ENCODE results near the gene HNRNPLL. TPM values are rescaled to one million over a fixed set of nuclear protein-coding genes. Genes with fewer than 3 reads are reported as not detected.

The HNRNPLL gene
- total and polyA plus RNA-seq, 2 of the 8 experiments (the other 6 are each of a cell fraction or from before 2014, with no cell fraction given): 18.6 to 69.3 TPM

- Histone ChIP-seq H4K5ac (ENCODE audit: insufficient read length, low read depth, low read length) (no peak overlapping the region), H3K79me2 (ENCODE audit: control insufficient read depth in 1 of 2, insufficient read depth in 2 of 2, low read length in 2 of 2) (peaks cover 24 to 98% of the 10 kb centered on the region in 2 experiments), H3K4me1 (replicated peaks in 1 of 4; ENCODE audit: control insufficient read depth in 3 of 4, insufficient read depth in 4 of 4, low read length in 3 of 4) (peaks cover 0 to 6% (median 4%) of the 10 kb centered on the region in 4 experiments; a peak in 4 of 7 replicates), H2BK15ac (ENCODE audit: low read length) (no peak overlapping the region), H3K9me3 (ENCODE audit: insufficient read depth in 2 of 2, low read depth in 1 of 2, low read length in 1 of 2) (no peaks in the 10 kb centered on the region), H4K20me1 (replicated peaks in 1 of 2; ENCODE audit: control insufficient read depth in 1 of 2, insufficient read depth in 2 of 2, low read length in 2 of 2) (peaks cover 6 to 23% of the 10 kb centered on the region in 2 experiments), H3K9ac (replicated peaks in 1 of 4; ENCODE audit: extremely low read depth in 1 of 4, low read depth in 3 of 4, low read length in 3 of 4) (no peak overlapping the region), H3K14ac (ENCODE audit: insufficient read length) (no peak overlapping the region), H4K8ac (ENCODE audit: extremely low read depth, insufficient read depth, low read length) (no peak overlapping the region), H2BK120ac (replicated peaks; ENCODE audit: low read depth, low read length) (no peak overlapping the region), H3K23me2 (ENCODE audit: low read depth, low read length) (0 out of 2 replicates have a peak, but pooled peaks cover 2% of the 10 kb centered on the region), H3K36me3 (ENCODE audit: control insufficient read depth in 2 of 4, insufficient read depth in 4 of 4, low read length in 3 of 4) (peaks cover 0 to under 1% (median 0%) of the 10 kb centered on the region in 4 experiments; a peak in 1 of 8 replicates), H2AK5ac (ENCODE audit: low read depth, low read length) (no peak overlapping the region), H3K4ac (replicated peaks; ENCODE audit: insufficient read length, low read depth, low read length) (no peak overlapping the region), H3K18ac (ENCODE audit: extremely low read depth, low read length) (no peak overlapping the region), H3K56ac (replicated peaks; ENCODE audit: insufficient read length, low read depth, low read length) (no peak overlapping the region), H3K79me1 (ENCODE audit: low read depth, low read length) (no peaks in the 10 kb centered on the region; the same call in 1 of the 2 replicates), H2BK5ac (ENCODE audit: low read depth, low read length) (no peak overlapping the region), H4K91ac (replicated peaks; ENCODE audit: insufficient read length, low read length) (no peak overlapping the region), H3K23ac (ENCODE audit: insufficient read length) (no peak overlapping the region), H3K4me2 (ENCODE audit: insufficient read depth in 1 of 2, low read depth in 2 of 2, low read length in 2 of 2) (no peak overlapping the region), H2BK12ac (ENCODE audit: low read depth, low read length) (no peak overlapping the region), H2AFZ (ENCODE audit: low read length) (no peak overlapping the region), H3K4me3 (ENCODE audit: extremely low read depth in 1 of 4, insufficient read depth in 2 of 4, low read depth in 3 of 4, low read length in 4 of 4) (no peak overlapping the region), H2BK20ac (ENCODE audit: low read length) (no peak overlapping the region), H3K27ac (ENCODE audit: low read depth, low read length) (no peak overlapping the region), H3K27me3 (replicated peaks in 1 of 4; ENCODE audit: control insufficient read depth in 3 of 4, extremely low read depth in 1 of 4, insufficient read depth in 3 of 4, low read length in 3 of 4) (no peaks in the 10 kb centered on the region)
- no peak for FAIRE-seq
- ChIA-PET POLR2A (ENCODE audit: partially characterized antibody) (interaction anchor here (1.1 to 21.1 kb wide), 4 partner anchors 10 to 147 kb away, joined by 3 to 334 read pairs (median 7); partner anchors contain the start of gene SRSF7), CTCF (ENCODE audit: partially characterized antibody) (interaction anchor here (0.8 to 14.3 kb wide), 5 partner anchors 9 to 129 kb away, joined by 3 to 119 read pairs (median 3); no protein-coding TSS in a partner anchor)
- 90% methylated on average over 6 of the region's 6 CpGs; no CpG with 5 or more reads in 1 of the 2 experiments for WGBS, 2 experiments (ENCODE audit: extremely low coverage in 1 of 2, insufficient coverage in 1 of 2, insufficient read length in 1 of 2, insufficient replicate concordance in 2 of 2, low coverage in 1 of 2, low lambda C conversion rate in 2 of 2, missing lambda C conversion rate in 1 of 2)
- TF ChIP-seq EP300 (IDR thresholded peaks at IDR 0.05; ENCODE audit: borderline replicate concordance in 1 of 2, low read depth in 2 of 2, low read length in 2 of 2): no peak
- DNase-seq (ENCODE audit: low read depth in 1 of 2, low spot score in 2 of 2): no peak
These were observed 6.5 kb downstream of the HNRNPLL start for GRCh38 chr2:38596229-38596628.

Measured in H1 (cell line).